ENCODE data around the gene CASZ1. TPM values are rescaled to one million over a fixed set of nuclear protein-coding genes. Genes with fewer than 3 reads are reported as not detected.

Gene CASZ1
- total and polyA plus RNA-seq, 2 donors from 2014 or later: 10.1 to 33.0 TPM

DNA sequence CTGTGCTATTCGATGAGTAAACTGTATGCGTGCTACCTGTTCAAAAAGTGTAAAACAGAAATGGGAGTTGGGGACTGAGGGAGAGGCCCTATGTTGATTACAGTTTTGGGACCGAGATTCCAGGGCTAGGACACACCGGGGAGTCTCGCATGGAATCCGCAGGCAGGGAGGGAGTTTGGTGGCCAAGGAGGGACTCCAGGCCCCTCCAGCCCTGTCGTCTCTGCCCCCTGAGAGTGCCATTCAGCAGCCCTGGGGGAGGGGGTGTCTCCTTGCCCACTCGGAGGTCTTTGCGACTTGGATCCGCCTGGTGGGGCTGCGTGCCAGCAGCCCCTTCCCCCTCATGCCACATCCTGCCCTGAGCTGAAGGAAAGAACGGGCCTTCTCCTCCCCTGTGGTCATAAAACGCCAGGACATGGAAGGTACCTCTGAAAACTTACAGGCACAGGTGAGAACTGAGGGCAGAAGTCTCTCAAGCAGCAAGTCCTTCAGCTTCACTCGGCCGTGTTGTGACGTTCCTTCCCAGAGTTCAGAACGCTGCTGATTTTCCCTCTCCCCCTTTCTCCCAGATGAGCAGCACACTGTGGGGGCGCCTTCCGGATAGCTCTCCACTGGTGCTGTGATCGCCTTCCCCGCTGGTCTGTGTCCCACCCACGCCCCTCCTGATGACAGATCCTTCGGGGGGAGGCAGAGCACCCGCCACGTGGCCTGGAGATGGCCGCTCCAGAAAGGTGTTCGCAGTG lies 180.3 kb downstream of the CASZ1 start:
- Histone ChIP-seq H3K27me3 (ENCODE audit: control insufficient read depth, insufficient read depth, low read length) (no peaks in the 10 kb centered on the region), H3K27ac (ENCODE audit: low read depth in 2 of 2, low read length in 2 of 2) (no peak overlapping the region)
- intact Hi-C loops (cut with DNase I): no loop called here

DNA sequence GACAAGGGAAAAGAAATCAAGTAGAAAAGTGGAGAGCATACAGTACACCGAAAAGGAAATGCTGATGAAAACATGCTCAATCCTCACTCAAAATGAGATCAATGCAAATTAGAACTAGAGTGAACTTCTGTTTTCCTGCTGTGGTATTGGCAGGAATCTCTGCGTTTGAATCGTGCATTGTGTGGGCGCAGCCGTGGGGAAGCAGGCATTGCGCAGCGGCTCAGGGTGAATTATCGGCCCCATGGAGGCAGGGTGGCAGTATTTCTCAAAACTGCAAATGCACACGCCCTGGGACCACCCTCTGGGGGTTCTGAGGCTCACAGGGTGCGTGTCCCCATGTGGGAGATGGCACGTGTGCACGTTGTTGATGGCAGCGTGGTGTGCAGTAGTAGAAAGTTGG lies 181.1 kb downstream of the CASZ1 start:
- DNase-seq (no peak), FAIRE-seq (no peak)
- Histone ChIP-seq H3K27me3 (ENCODE audit: control insufficient read depth, insufficient read depth, low read length) (no peaks in the 10 kb centered on the region), H3K4me1 (ENCODE audit: control insufficient read depth in 2 of 3, insufficient read depth in 2 of 3, low read depth in 1 of 3, low read length in 3 of 3) (no peaks in the 10 kb centered on the region), H3K4me3 (ENCODE audit: low read length in 3 of 3) (no peak overlapping the region), H3K9ac (ENCODE audit: low read length in 3 of 3) (no peak overlapping the region), H3K9me3 (ENCODE audit: control insufficient read depth in 2 of 3, insufficient read depth in 1 of 3, low read length in 3 of 3) (no peaks in the 10 kb centered on the region), H3K27ac (ENCODE audit: low read depth in 2 of 2, low read length in 2 of 2) (no peak overlapping the region), H3K36me3 (ENCODE audit: control insufficient read depth in 2 of 3, insufficient read depth in 3 of 3, low read length in 3 of 3) (peaks cover 0 to 4% (median 0%) of the 10 kb centered on the region in 3 donors)
- intact Hi-C loops (cut with DNase I): no loop called here
- TF ChIP-seq, protein P1, sequence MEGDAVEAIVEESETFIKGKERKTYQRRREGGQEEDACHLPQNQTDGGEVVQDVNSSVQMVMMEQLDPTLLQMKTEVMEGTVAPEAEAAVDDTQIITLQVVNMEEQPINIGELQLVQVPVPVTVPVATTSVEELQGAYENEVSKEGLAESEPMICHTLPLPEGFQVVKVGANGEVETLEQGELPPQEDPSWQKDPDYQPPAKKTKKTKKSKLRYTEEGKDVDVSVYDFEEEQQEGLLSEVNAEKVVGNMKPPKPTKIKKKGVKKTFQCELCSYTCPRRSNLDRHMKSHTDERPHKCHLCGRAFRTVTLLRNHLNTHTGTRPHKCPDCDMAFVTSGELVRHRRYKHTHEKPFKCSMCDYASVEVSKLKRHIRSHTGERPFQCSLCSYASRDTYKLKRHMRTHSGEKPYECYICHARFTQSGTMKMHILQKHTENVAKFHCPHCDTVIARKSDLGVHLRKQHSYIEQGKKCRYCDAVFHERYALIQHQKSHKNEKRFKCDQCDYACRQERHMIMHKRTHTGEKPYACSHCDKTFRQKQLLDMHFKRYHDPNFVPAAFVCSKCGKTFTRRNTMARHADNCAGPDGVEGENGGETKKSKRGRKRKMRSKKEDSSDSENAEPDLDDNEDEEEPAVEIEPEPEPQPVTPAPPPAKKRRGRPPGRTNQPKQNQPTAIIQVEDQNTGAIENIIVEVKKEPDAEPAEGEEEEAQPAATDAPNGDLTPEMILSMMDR (IDR thresholded peaks at IDR 0.05; ENCODE audit: borderline replicate concordance, extremely low read depth, insufficient read depth): no peak

More for the DNA sequence above, 180.3 kb downstream of the CASZ1 start:
- H3K9ac ChIP-seq (ENCODE audit: low read length in 3 of 3): no peak overlapping the region
- DNase-seq (peak in 1 of 5 donors; percentile 65), FAIRE-seq (no peak)
- TF ChIP-seq, protein P1 (IDR thresholded peaks at IDR 0.05; ENCODE audit: borderline replicate concordance, extremely low read depth, insufficient read depth): no peak
- peaks cover 0 to 4% (median 0%) of the 10 kb centered on the region in 3 donors for H3K36me3 ChIP-seq (ENCODE audit: control insufficient read depth in 2 of 3, insufficient read depth in 3 of 3, low read length in 3 of 3)
- no peak overlapping the region for H3K4me3 ChIP-seq (ENCODE audit: low read length in 3 of 3)
- H3K4me1 ChIP-seq (ENCODE audit: control insufficient read depth in 2 of 3, insufficient read depth in 2 of 3, low read depth in 1 of 3, low read length in 3 of 3): no peaks in the 10 kb centered on the region
- H3K9me3 ChIP-seq (ENCODE audit: control insufficient read depth in 2 of 3, insufficient read depth in 1 of 3, low read length in 3 of 3): no peaks in the 10 kb centered on the region

DNA sequence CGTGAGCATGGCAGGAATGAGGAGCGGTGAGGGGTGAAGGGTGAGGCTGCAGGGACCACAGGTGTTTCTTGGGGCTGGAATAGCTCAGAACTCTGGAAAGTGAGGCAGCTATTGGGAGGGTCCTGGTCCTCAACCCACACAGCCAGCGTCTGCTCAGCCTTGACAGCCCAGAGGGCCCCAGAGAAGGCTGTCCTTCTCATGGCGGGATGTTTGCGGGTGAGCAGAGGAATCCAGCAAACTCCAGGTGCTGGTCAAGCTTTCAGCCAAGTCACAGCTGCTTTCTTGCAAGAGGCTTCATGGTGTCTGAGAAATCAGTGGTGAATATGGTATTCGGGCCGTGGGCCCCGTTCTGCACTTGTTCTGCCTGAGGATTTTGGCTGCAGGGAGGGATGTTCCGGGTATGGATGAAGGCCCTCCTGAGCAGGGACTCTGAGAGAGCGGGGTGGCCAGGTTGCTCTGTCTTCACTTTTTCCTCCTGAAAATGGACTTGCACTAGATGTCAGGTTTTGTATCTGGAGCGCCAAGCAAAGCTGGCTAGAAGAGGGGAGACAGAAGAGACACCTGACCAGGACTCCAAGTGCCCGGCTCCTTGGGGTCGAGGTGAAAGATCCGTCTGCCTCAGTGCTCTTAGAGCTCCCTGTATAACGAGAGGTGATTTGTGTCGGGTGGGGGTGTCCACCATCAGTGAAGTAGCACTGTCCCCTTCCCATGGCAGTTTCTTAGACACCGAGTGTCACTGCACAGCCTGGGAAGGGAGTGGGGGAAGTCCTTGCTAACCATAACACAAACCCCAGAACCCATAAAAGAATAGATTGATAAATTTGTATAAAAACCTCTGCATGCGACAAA lies 181.8 kb downstream of the CASZ1 start:
- Histone ChIP-seq H3K27ac (ENCODE audit: low read depth in 2 of 2, low read length in 2 of 2) (no peak overlapping the region), H3K4me1 (ENCODE audit: control insufficient read depth in 2 of 3, insufficient read depth in 2 of 3, low read depth in 1 of 3, low read length in 3 of 3) (no peaks in the 10 kb centered on the region), H3K4me3 (ENCODE audit: low read length in 3 of 3) (no peak overlapping the region), H3K36me3 (ENCODE audit: control insufficient read depth in 2 of 3, insufficient read depth in 3 of 3, low read length in 3 of 3) (peaks cover 0 to 4% (median 0%) of the 10 kb centered on the region in 3 donors), H3K9ac (ENCODE audit: low read length in 3 of 3) (no peak overlapping the region), H3K9me3 (ENCODE audit: control insufficient read depth in 2 of 3, insufficient read depth in 1 of 3, low read length in 3 of 3) (no peaks in the 10 kb centered on the region), H3K27me3 (ENCODE audit: control insufficient read depth, insufficient read depth, low read length) (no peaks in the 10 kb centered on the region)
- FAIRE-seq (no peak), DNase-seq (no peak)
- intact Hi-C loops (cut with DNase I): no loop called here
- TF ChIP-seq, protein P1 (IDR thresholded peaks at IDR 0.05; ENCODE audit: borderline replicate concordance, extremely low read depth, insufficient read depth): no peak
